GM18505 (cell line): ENCODE results near the gene MAGEB10.
"Not testable (repeated sequence)": the region's sequence is repeated elsewhere in the genome, so short reads cannot be mapped to it uniquely, and the experiment has no call there.

Source experiments
- ATAC-seq: cut with Tn5 transposase; IDR thresholded peaks from one replicate; pipeline ENCODE4 v1.9.1; 2021; ENCODE audit not compliant: unreplicated experiment
- POLR2A ChIP-seq: IDR thresholded peaks from 4 replicates; pipeline ENCODE4 v1.6.1; 2011; ENCODE audit warnings: borderline replicate concordance; ENCODE audit not compliant: insufficient read depth, insufficient read length; ENCODE audit errors: extremely low read depth

The MAGEB10 gene, protein sequence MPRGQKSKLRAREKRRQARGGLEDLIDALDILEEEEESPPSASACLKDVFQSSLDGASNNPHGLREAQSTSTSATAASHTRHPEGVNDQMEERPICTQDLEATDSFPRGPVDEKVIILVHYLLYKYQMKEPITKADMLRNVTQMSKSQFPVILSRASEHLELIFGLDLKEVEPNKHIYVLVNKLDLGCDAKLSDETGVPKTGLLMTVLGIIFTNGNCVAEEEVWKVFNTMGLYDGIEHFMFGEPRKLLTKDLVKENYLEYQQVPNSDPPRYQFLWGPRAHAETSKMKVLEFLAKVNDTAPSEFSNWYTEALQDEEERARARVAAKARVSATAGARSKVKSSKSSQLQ

GRCh38 chrX:27807690-27808089 is at the start of gene MAGEB10:
Gene MAGEB10, plus strand, starts transcription at chrX:27807990. Its CDS starts 13,317 bp downstream, at chrX:27821307.
- no peak for TF ChIP-seq POLR2A
- ATAC-seq = no peak

GRCh38 chrX:27765718-27766117 is 42.1 kb upstream of the MAGEB10 start:
- no peak for TF ChIP-seq POLR2A
- ATAC-seq = no peak

GRCh38 chrX:27767387-27767786 is 40.4 kb upstream of the MAGEB10 start:
- TF ChIP-seq POLR2A = no peak
- no peak for ATAC-seq

- no peak for TF ChIP-seq POLR2A
- no peak for ATAC-seq
Measured at GRCh38 chrX:27775984-27776383, 31.8 kb upstream of the MAGEB10 start.

DNA sequence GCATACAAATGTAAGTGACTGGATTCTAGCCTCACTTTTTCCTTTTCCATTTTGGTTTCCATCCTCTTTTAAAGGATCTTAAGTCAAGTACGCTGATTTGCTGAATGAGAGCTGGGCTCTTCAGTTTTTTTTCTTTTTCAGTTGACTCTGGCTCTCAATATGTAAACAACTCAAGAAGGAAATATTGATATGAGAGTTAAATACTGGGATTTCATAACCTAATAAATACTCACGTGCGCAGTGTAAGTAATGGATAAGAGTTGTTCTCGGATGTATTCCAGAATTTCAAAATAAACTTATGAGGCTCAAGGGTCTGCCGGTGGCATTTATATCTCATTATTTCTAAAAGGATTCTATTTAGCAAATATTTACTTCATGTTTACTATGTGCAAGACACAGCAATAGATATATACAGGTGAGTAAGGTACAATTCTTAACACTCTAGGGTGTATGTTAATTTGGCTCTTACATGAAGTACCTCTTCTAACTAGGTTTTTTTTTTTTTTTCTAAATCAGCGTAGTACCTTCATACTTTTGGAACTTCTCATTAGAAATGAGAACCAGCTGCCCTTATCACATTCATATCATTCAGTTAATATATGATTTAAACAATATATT is 11.0 kb upstream of the MAGEB10 start:
- TF ChIP-seq POLR2A = no peak
- no peak for ATAC-seq

GRCh38 chrX:27797575-27797974 is 10.2 kb upstream of the MAGEB10 start:
- no peak for TF ChIP-seq POLR2A

GRCh38 chrX:27808226-27808625 is 436 bp downstream of the MAGEB10 start:
- ATAC-seq = no peak
- TF ChIP-seq POLR2A = no peak

More at GRCh38 chrX:27797575-27797974, 10.2 kb upstream of the MAGEB10 start:
- ATAC-seq = no peak

- ATAC-seq = not testable (repeated sequence)
Measured at GRCh38 chrX:27808991-27809859, 1.4 kb downstream of the MAGEB10 start.

- no peak for ATAC-seq
- TF ChIP-seq POLR2A = no peak
Measured at GRCh38 chrX:27815209-27815608, 7.4 kb downstream of the MAGEB10 start.

GRCh38 chrX:27823812-27824211 is 16.0 kb downstream of the MAGEB10 start:
- no peak for TF ChIP-seq POLR2A
- no peak for ATAC-seq

- ATAC-seq = no peak
- TF ChIP-seq POLR2A = no peak
Measured at GRCh38 chrX:27838185-27838584, 30.4 kb downstream of the MAGEB10 start.

- TF ChIP-seq POLR2A = no peak
- no peak for ATAC-seq
Measured at GRCh38 chrX:27840881-27841280, 33.1 kb downstream of the MAGEB10 start.

GRCh38 chrX:27842859-27843258 is 35.1 kb downstream of the MAGEB10 start:
- no peak for TF ChIP-seq POLR2A
- no peak for ATAC-seq
